ENCODE data around the gene PTPRD. TPM values are rescaled to one million over a fixed set of nuclear protein-coding genes. Genes with fewer than 3 reads are reported as not detected.

PTPRD gene
- total and polyA plus RNA-seq, 2 donors (not counting 1 experiment from before 2014, with no cell fraction given), result not detected

DNA sequence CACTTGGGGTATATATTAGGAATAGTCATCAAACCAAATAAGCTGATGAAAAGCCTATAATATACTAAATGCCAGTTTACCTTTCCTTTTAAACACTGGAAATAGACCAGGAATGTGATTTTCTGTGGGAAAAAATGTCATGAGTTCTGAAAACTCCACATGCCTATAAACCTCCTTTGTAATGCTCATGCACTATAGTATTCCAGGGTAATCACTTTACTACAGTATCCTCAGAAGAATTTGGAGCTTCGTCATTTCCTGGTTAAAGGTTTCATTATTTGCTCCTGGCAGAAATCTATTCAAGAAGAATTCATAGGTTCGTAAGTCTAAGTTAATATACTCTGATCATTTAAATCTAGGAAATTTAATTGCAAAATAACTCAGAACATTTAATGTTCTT is 1736.5 kb downstream of the PTPRD start:
- H3K27ac ChIP-seq (ENCODE audit: low read length in 2 of 2), result no peak overlapping the region
- H3K9me3 ChIP-seq (ENCODE audit: control extremely low read depth in 1 of 3, control insufficient read depth in 2 of 3, insufficient read depth in 1 of 3, low read length in 2 of 3), result no peaks in the 10 kb centered on the region
- H2AFZ ChIP-seq (ENCODE audit: insufficient read depth, low read depth, low read length, poor library complexity, severe bottlenecking), result no peak overlapping the region
- no peak overlapping the region for H3K9ac ChIP-seq (ENCODE audit: low read length)
- Mint-ChIP-seq H3K27ac (no peak overlapping the region), H3K9me3 (ENCODE audit: insufficient read depth) (no peaks in the 10 kb centered on the region), H3K27me3 (peaks cover 3% of the 10 kb centered on the region), H3K4me1 (peaks cover 1% of the 10 kb centered on the region), H3K4me3 (no peak overlapping the region)
- ATAC-seq (ENCODE audit: low read depth) (no peak), DNase-seq (no peak)
- TF ChIP-seq EZH2 (IDR thresholded peaks at IDR 0.05; ENCODE audit: borderline replicate concordance, insufficient read depth, low read depth, low read length, poor library complexity, severe bottlenecking), result no peak
- TF ChIP-seq, protein P1, sequence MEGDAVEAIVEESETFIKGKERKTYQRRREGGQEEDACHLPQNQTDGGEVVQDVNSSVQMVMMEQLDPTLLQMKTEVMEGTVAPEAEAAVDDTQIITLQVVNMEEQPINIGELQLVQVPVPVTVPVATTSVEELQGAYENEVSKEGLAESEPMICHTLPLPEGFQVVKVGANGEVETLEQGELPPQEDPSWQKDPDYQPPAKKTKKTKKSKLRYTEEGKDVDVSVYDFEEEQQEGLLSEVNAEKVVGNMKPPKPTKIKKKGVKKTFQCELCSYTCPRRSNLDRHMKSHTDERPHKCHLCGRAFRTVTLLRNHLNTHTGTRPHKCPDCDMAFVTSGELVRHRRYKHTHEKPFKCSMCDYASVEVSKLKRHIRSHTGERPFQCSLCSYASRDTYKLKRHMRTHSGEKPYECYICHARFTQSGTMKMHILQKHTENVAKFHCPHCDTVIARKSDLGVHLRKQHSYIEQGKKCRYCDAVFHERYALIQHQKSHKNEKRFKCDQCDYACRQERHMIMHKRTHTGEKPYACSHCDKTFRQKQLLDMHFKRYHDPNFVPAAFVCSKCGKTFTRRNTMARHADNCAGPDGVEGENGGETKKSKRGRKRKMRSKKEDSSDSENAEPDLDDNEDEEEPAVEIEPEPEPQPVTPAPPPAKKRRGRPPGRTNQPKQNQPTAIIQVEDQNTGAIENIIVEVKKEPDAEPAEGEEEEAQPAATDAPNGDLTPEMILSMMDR (IDR thresholded peaks at IDR 0.05), result no peak
- no peaks in the 10 kb centered on the region for H3K27me3 ChIP-seq (replicated peaks in 1 of 4; ENCODE audit: control extremely low read depth in 1 of 4, control insufficient read depth in 3 of 4, insufficient read depth in 4 of 4, low read length in 3 of 4)
- H3K36me3 ChIP-seq (replicated peaks in 1 of 2; ENCODE audit: control extremely low read depth in 1 of 2, control insufficient read depth in 1 of 2, extremely low read depth in 1 of 2, insufficient read depth in 2 of 2, low read length in 1 of 2), result no peaks in the 10 kb centered on the region
- no peaks in the 10 kb centered on the region for H4K20me1 ChIP-seq (ENCODE audit: control insufficient read depth, insufficient read depth, low read length, poor library complexity, severe bottlenecking)
- no CpG with 5 or more reads among the region's 2 CpGs for WGBS (ENCODE audit: insufficient coverage)
- intact Hi-C loops (cut with micrococcal nuclease), result no loop called here
- ChIA-PET POLR2A (no interaction called here), CTCF (no interaction called here)
- H3K4me2 ChIP-seq (replicated peaks; ENCODE audit: low read depth, low read length, poor library complexity, severe bottlenecking), result no peak overlapping the region
- no peaks in the 10 kb centered on the region for H3K4me1 ChIP-seq (ENCODE audit: control insufficient read depth in 2 of 2, insufficient read depth in 2 of 2, low read length in 2 of 2)
- no peak overlapping the region for H3K4me3 ChIP-seq (ENCODE audit: control extremely low read depth in 1 of 5, extremely low read depth in 1 of 5, insufficient read depth in 1 of 5, low read depth in 2 of 5, low read length in 4 of 5)
- H3K79me2 ChIP-seq (ENCODE audit: control insufficient read depth, insufficient read depth, low read length), result no peaks in the 10 kb centered on the region

DNA sequence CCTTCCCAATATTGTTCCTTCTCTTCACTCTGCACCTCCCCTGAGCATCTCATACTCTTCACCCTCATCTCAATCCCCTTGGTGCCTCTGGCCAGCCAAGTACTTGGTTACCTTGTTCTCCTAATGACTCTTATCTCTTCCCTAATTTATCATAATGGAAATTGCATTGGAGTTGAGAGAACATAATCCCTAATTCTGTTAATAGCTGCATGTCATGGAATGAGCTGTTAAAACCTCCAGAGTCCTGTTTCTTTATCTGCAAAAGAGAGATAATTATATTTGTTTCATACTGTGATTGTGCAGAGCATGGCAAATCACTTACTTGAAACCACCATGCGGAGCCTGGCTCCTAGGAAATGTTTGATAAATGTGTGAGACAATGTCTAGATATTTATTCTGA is 1738.3 kb downstream of the PTPRD start:
- H3K9me3 Mint-ChIP-seq (ENCODE audit: insufficient read depth), result no peaks in the 10 kb centered on the region
- no peak overlapping the region for H3K27ac ChIP-seq (ENCODE audit: low read length in 2 of 2)
- H3K79me2 ChIP-seq (ENCODE audit: control insufficient read depth, insufficient read depth, low read length), result no peaks in the 10 kb centered on the region
- H3K4me3 ChIP-seq (ENCODE audit: control extremely low read depth in 1 of 5, extremely low read depth in 1 of 5, insufficient read depth in 1 of 5, low read depth in 2 of 5, low read length in 4 of 5), result no peak overlapping the region
- no peaks in the 10 kb centered on the region for H3K9me3 ChIP-seq (ENCODE audit: control extremely low read depth in 1 of 3, control insufficient read depth in 2 of 3, insufficient read depth in 1 of 3, low read length in 2 of 3)
- H3K9ac ChIP-seq (ENCODE audit: low read length), result no peak overlapping the region
- ChIA-PET CTCF (no interaction called here), POLR2A (no interaction called here)
- H3K4me1 ChIP-seq (ENCODE audit: control insufficient read depth in 2 of 2, insufficient read depth in 2 of 2, low read length in 2 of 2), result no peaks in the 10 kb centered on the region
- 100% methylated on average over 1 of the region's 1 CpG for WGBS (ENCODE audit: insufficient coverage)
- intact Hi-C loops (cut with micrococcal nuclease), result no loop called here
- H3K27me3 Mint-ChIP-seq, result peaks cover 3% of the 10 kb centered on the region
- no peak overlapping the region for H2AFZ ChIP-seq (ENCODE audit: insufficient read depth, low read depth, low read length, poor library complexity, severe bottlenecking)
- no peak overlapping the region for H3K4me2 ChIP-seq (replicated peaks; ENCODE audit: low read depth, low read length, poor library complexity, severe bottlenecking)
- DNase-seq, result no peak
- no peak overlapping the region for H3K27ac Mint-ChIP-seq
- H3K36me3 ChIP-seq (replicated peaks in 1 of 2; ENCODE audit: control extremely low read depth in 1 of 2, control insufficient read depth in 1 of 2, extremely low read depth in 1 of 2, insufficient read depth in 2 of 2, low read length in 1 of 2), result no peaks in the 10 kb centered on the region
- H3K4me1 Mint-ChIP-seq, result peaks cover 1% of the 10 kb centered on the region
- H3K27me3 ChIP-seq (replicated peaks in 1 of 4; ENCODE audit: control extremely low read depth in 1 of 4, control insufficient read depth in 3 of 4, insufficient read depth in 4 of 4, low read length in 3 of 4), result no peaks in the 10 kb centered on the region
- TF ChIP-seq, protein P1 (IDR thresholded peaks at IDR 0.05), result no peak
- no peak for TF ChIP-seq EZH2 (IDR thresholded peaks at IDR 0.05; ENCODE audit: borderline replicate concordance, insufficient read depth, low read depth, low read length, poor library complexity, severe bottlenecking)
- no peak for ATAC-seq (ENCODE audit: low read depth)
- no peak overlapping the region for H3K4me3 Mint-ChIP-seq
- no peaks in the 10 kb centered on the region for H4K20me1 ChIP-seq (ENCODE audit: control insufficient read depth, insufficient read depth, low read length, poor library complexity, severe bottlenecking)

All from B cell (primary cell).